ENCODE results near the gene UMAD1.

GRCh38 chr7:7924303-7924702 lies 283.8 kb downstream of the UMAD1 start:
- no peak for TF ChIP-seq CTCF (conservative IDR thresholded peaks at IDR 0.05; ENCODE audit: low read length)
- TF ChIP-seq EZH2phosphoT487 (IDR thresholded peaks at IDR 0.05; ENCODE audit: borderline replicate concordance): no peak
